SU-DHL-6 (cell line): ENCODE measurements around the gene MST1.

Source experiments
- H2AFZ ChIP-seq: fragments of 200-600 bp; sonication (generic); 2 replicates; pipeline ENCODE4 v1.6.1; 2014; ENCODE audit warnings: low read depth, mild to moderate bottlenecking, moderate library complexity, mixed read lengths, antibody characterized with exemption, low read length; ENCODE audit not compliant: severe bottlenecking
- H3F3A ChIP-seq: fragments of 200-600 bp; shearing (Covaris generic); 2 replicates; pipeline ENCODE4 v1.6.0; 2016; ENCODE audit warnings: antibody characterized with exemption, mild to moderate bottlenecking; ENCODE audit not compliant: insufficient read depth
- H3K27ac ChIP-seq: fragments of 200-600 bp; sonication (generic); 2 replicates; pipeline ENCODE4 v1.5.1; 2016; ENCODE audit warnings: low read depth, mild to moderate bottlenecking, low read length, moderate library complexity, mixed read lengths
- H3K27me3 ChIP-seq: fragments of 200-600 bp; sonication (generic), shearing (Covaris generic); 2 replicates; pipeline ENCODE4 v1.6.0; 2014; ENCODE audit warnings: mild to moderate bottlenecking, low read length
- H3K36me3 ChIP-seq: fragments of 200-600 bp; sonication (generic); 2 replicates; pipeline ENCODE4 v1.6.1; 2014; ENCODE audit warnings: mild to moderate bottlenecking, low read length, mixed read lengths
- H3K4me2 ChIP-seq: fragments of 300-600, 200-600 bp; shearing (Covaris generic), sonication (generic); 2 replicates; pipeline ENCODE4 v1.6.0; 2014; ENCODE audit warnings: low read length, low read depth, mild to moderate bottlenecking; ENCODE audit not compliant: poor library complexity, severe bottlenecking
- H3K4me3 ChIP-seq: fragments of 200-600 bp; sonication (generic); 2 replicates; pipeline ENCODE4 v1.5.1; 2014; ENCODE audit warnings: antibody characterized with exemption, low read length, mild to moderate bottlenecking, mixed read lengths; ENCODE audit not compliant: insufficient read depth, poor library complexity, severe bottlenecking
- H3K79me2 ChIP-seq: fragments of 200-600 bp; sonication (generic); 2 replicates; pipeline ENCODE4 v1.6.1; 2014; ENCODE audit warnings: mild to moderate bottlenecking, low read length, moderate library complexity; ENCODE audit not compliant: insufficient read depth
- H3K9ac ChIP-seq: fragments of 200-600 bp; sonication (generic); 2 replicates; pipeline ENCODE4 v1.7.0; 2014; ENCODE audit warnings: mild to moderate bottlenecking, low read length
- H3K9me2 ChIP-seq: fragments of 200-600 bp; sonication (generic); replicated peaks from 2 replicates; pipeline ENCODE4 v1.6.1; 2014; ENCODE audit warnings: low read length; ENCODE audit not compliant: insufficient read depth
- H3K9me3 ChIP-seq: fragments of 200-600 bp; sonication (generic); 2 replicates; pipeline ENCODE4 v1.6.1; 2014; ENCODE audit warnings: low read length, mixed read lengths; ENCODE audit not compliant: insufficient read depth
- H4K20me1 ChIP-seq: fragments of 200-600 bp; sonication (generic); 2 replicates; pipeline ENCODE4 v1.6.1; 2014; ENCODE audit warnings: low read depth, mild to moderate bottlenecking, antibody characterized with exemption, low read length, moderate library complexity, mixed read lengths
- EZH2phosphoT487 ChIP-seq: fragments of 200-600 bp; sonication (generic), shearing (Covaris generic); conservative IDR thresholded peaks from 2 replicates; pipeline ENCODE4 v1.6.1; 2018; ENCODE audit warnings: mild to moderate bottlenecking, antibody characterized with exemption, low read length, moderate library complexity, mixed read lengths
- TF ChIP-seq, protein P1 (sequence below): fragments of 200-600 bp; sonication (generic); IDR thresholded peaks from one replicate; pipeline ENCODE4 v1.5.1; 2017; ENCODE audit warnings: antibody characterized with exemption, mild to moderate bottlenecking, low read length, moderate library complexity; ENCODE audit not compliant: insufficient read depth, poor library complexity, severe bottlenecking

MST1 gene

DNA sequence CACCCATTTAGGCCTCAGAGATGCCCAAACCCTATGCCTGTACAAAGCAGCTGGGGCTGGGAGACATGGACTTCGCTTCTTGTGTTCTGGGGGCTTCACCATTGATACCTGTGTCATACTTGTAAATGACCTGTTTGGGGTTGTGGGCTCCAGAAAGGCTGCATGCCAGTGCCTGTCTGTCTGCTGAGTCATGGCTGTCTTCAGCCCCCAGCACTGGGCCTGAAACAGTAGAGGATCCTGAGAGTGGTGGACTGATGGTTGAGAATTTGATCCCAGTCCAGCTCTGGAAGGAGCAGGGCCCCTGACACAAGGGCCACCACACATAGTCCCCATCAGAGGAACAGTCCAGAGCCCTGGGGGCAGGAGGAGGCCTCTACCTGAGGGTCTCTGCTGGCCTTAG is 39.7 kb downstream of the MST1 start:
- Histone ChIP-seq H3K36me3 (no peaks in the 10 kb centered on the region), H3K9me2 (no peaks in the 10 kb centered on the region), H3K9ac (no peak overlapping the region), H3K4me2 (no peak overlapping the region), H3K4me3 (no peak overlapping the region), H3K9me3 (no peaks in the 10 kb centered on the region), H3K27me3 (no peaks in the 10 kb centered on the region), H4K20me1 (no peaks in the 10 kb centered on the region), H3F3A (no peaks in the 10 kb centered on the region), H3K27ac (no peak overlapping the region), H3K79me2 (no peaks in the 10 kb centered on the region), H2AFZ (no peak overlapping the region)
- no peak for TF ChIP-seq EZH2phosphoT487
- TF ChIP-seq, protein P1, sequence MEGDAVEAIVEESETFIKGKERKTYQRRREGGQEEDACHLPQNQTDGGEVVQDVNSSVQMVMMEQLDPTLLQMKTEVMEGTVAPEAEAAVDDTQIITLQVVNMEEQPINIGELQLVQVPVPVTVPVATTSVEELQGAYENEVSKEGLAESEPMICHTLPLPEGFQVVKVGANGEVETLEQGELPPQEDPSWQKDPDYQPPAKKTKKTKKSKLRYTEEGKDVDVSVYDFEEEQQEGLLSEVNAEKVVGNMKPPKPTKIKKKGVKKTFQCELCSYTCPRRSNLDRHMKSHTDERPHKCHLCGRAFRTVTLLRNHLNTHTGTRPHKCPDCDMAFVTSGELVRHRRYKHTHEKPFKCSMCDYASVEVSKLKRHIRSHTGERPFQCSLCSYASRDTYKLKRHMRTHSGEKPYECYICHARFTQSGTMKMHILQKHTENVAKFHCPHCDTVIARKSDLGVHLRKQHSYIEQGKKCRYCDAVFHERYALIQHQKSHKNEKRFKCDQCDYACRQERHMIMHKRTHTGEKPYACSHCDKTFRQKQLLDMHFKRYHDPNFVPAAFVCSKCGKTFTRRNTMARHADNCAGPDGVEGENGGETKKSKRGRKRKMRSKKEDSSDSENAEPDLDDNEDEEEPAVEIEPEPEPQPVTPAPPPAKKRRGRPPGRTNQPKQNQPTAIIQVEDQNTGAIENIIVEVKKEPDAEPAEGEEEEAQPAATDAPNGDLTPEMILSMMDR = no peak

GRCh38 chr3:49648354-49649019 is 40.8 kb downstream of the MST1 start:
- no peak overlapping the region for H3K27ac ChIP-seq
- TF ChIP-seq, protein P1 = no peak
- no peak for TF ChIP-seq EZH2phosphoT487
- H3K79me2 ChIP-seq = no peaks in the 10 kb centered on the region
- H3K27me3 ChIP-seq = no peaks in the 10 kb centered on the region
- no peak overlapping the region for H3K4me3 ChIP-seq
- H4K20me1 ChIP-seq = no peaks in the 10 kb centered on the region
- no peak overlapping the region for H3K4me2 ChIP-seq
- H3K36me3 ChIP-seq = no peaks in the 10 kb centered on the region
- no peaks in the 10 kb centered on the region for H3K9me2 ChIP-seq
- no peaks in the 10 kb centered on the region for H3K9me3 ChIP-seq
- H2AFZ ChIP-seq = no peak overlapping the region
- no peaks in the 10 kb centered on the region for H3F3A ChIP-seq
- no peak overlapping the region for H3K9ac ChIP-seq

DNA sequence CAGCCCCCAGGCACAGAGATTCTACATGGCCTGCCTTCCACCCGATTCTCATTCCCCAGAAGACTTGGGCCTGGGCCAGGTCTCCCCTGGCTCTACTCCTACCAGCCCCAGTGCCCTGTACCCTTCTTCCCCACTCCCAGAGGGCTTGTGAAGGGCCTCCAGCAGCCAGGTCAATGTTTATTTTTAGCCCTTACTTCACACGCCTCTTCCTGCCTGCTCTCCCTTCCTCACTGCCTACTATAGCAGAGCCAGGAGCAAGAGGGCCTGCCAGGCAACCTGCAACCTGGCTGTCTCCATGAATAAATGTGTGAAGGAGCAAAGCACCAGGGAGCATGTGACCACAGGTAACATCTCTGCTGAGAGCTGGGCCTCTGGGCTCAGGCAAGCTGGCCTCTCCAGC is 41.5 kb downstream of the MST1 start:
- H3F3A ChIP-seq = no peaks in the 10 kb centered on the region
- no peak overlapping the region for H3K27ac ChIP-seq
- no peaks in the 10 kb centered on the region for H3K9me3 ChIP-seq
- H3K9ac ChIP-seq = no peak overlapping the region
- H3K36me3 ChIP-seq = no peaks in the 10 kb centered on the region
- H3K27me3 ChIP-seq = no peaks in the 10 kb centered on the region
- H3K9me2 ChIP-seq = no peaks in the 10 kb centered on the region
- no peaks in the 10 kb centered on the region for H4K20me1 ChIP-seq
- no peak overlapping the region for H3K4me2 ChIP-seq
- H2AFZ ChIP-seq = no peak overlapping the region
- H3K4me3 ChIP-seq = no peak overlapping the region
- TF ChIP-seq, protein P1 = no peak
- no peak for TF ChIP-seq EZH2phosphoT487
- H3K79me2 ChIP-seq = no peaks in the 10 kb centered on the region
